Naive B cell (primary cell): ENCODE results near the gene NANOS3. TPM values are rescaled to one million over a fixed set of nuclear protein-coding genes. Genes with fewer than 3 reads are reported as not detected.
"Not testable (repeated sequence)": the region's sequence is repeated elsewhere in the genome, so short reads cannot be mapped to it uniquely, and the experiment has no call there.

ENCODE experiments used
- ATAC-seq, 2 donors: fragments of 150-1000 bp; cut with Tn5 transposase; 2 replicates each; pipeline ENCODE4 v1.10.0; 2021; ENCODE audit warnings: low read depth in 2 of 2, mild to moderate bottlenecking in 2 of 2, moderate library complexity in 2 of 2
- DNase-seq: peaks from one replicate; pipeline ENCODE4 v3.0.0; 2022
- H3K27ac Mint-ChIP-seq, 6 donors: one replicate each; pipeline ENCODE4 v1.8.0; 2020 to 2022; ENCODE audit warnings: mild to moderate bottlenecking in 6 of 6, mixed read lengths in 6 of 6, moderate library complexity in 5 of 6, inconsistent platforms in 2 of 6
- H3K27me3 Mint-ChIP-seq, 3 donors: one replicate each; pipeline ENCODE4 v1.8.0; 2021 to 2022; ENCODE audit warnings: mixed read lengths in 3 of 3, mild to moderate bottlenecking in 1 of 3
- H3K36me3 Mint-ChIP-seq, 2 donors: one replicate each; pipeline ENCODE4 v1.8.0; 2020 to 2022; ENCODE audit warnings: mixed read lengths in 2 of 2, inconsistent platforms in 1 of 2, mild to moderate bottlenecking in 1 of 2
- H3K4me1 Mint-ChIP-seq, 3 donors: one replicate each; pipeline ENCODE4 v1.8.0; 2020 to 2022; ENCODE audit warnings: mixed read lengths in 3 of 3, inconsistent platforms in 1 of 3, mild to moderate bottlenecking in 1 of 3, moderate library complexity in 1 of 3
- H3K4me3 Mint-ChIP-seq, 8 donors: one replicate each; pipeline ENCODE4 v1.8.0; 2020 to 2022; ENCODE audit warnings: mild to moderate bottlenecking in 8 of 8, mixed read lengths in 8 of 8, moderate library complexity in 8 of 8, inconsistent platforms in 2 of 8
- H3K9me3 Mint-ChIP-seq, 7 donors: one replicate each; pipeline ENCODE4 v1.8.0; 2020 to 2022; ENCODE audit warnings: mixed read lengths in 7 of 7, mild to moderate bottlenecking in 5 of 7, inconsistent platforms in 2 of 7, moderate library complexity in 1 of 7
- polyA plus RNA-seq, 6 donors: library from polyadenylated mRNA; unstranded; fragments of 300-500 nt; fragmentation: Illumina TruSeq; gene quantifications; one replicate each; pipeline ENCODE4 v1.2.3, GENCODE V29; 2021; ENCODE audit warnings: low read depth in 6 of 6

NANOS3 gene
- polyA plus RNA-seq, 6 donors from 2014 or later, result not detected

GRCh38 chr19:13848798-13849676 is 27.9 kb upstream of the NANOS3 start:
- Mint-ChIP-seq H3K4me3 (peak overlapping the region in 6 of 8 donors; percentile 13 to 65 (median 41)), H3K36me3 (no peaks in the 10 kb centered on the region), H3K27ac (peak overlapping the region in 5 of 6 donors; percentile 43 to 100 (median 93)), H3K27me3 (peaks cover 6 to 23% (median 8%) of the 10 kb centered on the region in 3 donors), H3K4me1 (peaks cover 24 to 39% (median 27%) of the 10 kb centered on the region in 3 donors), H3K9me3 (no peaks in the 10 kb centered on the region)
- no peak for DNase-seq
- ATAC-seq, result no peak

GRCh38 chr19:13849991-13850909 is 26.7 kb upstream of the NANOS3 start:
- Mint-ChIP-seq H3K9me3 (no peaks in the 10 kb centered on the region), H3K4me3 (peak overlapping the region in 6 of 8 donors; percentile 45 to 75 (median 56)), H3K27me3 (peaks cover 6 to 26% (median 8%) of the 10 kb centered on the region in 3 donors), H3K4me1 (peaks cover 23 to 30% (median 24%) of the 10 kb centered on the region in 3 donors), H3K36me3 (no peaks in the 10 kb centered on the region), H3K27ac (peak overlapping the region; percentile 87 to 100 (median 92))
- peak; percentile 58 for DNase-seq
- peak; percentile 3 to 6 for ATAC-seq

GRCh38 chr19:13850910-13851733 is 25.8 kb upstream of the NANOS3 start:
- ATAC-seq, result no peak
- H3K27ac Mint-ChIP-seq, result peak overlapping the region; percentile 44 to 100 (median 86)

GRCh38 chr19:13851734-13852114 is 25.2 kb upstream of the NANOS3 start:
- Mint-ChIP-seq H3K27ac (peak overlapping the region in 4 of 6 donors; percentile 22 to 100 (median 63)), H3K4me1 (peaks cover 10 to 18% (median 11%) of the 10 kb centered on the region in 3 donors), H3K27me3 (peaks cover 6 to 23% (median 8%) of the 10 kb centered on the region in 3 donors)
- not testable (repeated sequence) for H3K36me3 Mint-ChIP-seq, DNase-seq, H3K9me3 Mint-ChIP-seq, H3K4me3 Mint-ChIP-seq, ATAC-seq

More at GRCh38 chr19:13850910-13851733, 25.8 kb upstream of the NANOS3 start:
- peak overlapping the region in 4 of 8 donors; percentile 45 to 70 (median 56) for H3K4me3 Mint-ChIP-seq
- no peaks in the 10 kb centered on the region for H3K36me3 Mint-ChIP-seq
- H3K27me3 Mint-ChIP-seq, result peaks cover 6 to 26% (median 8%) of the 10 kb centered on the region in 3 donors
- peaks cover 16 to 24% (median 17%) of the 10 kb centered on the region in 3 donors for H3K4me1 Mint-ChIP-seq
- DNase-seq, result no peak
- no peaks in the 10 kb centered on the region for H3K9me3 Mint-ChIP-seq

GRCh38 chr19:13852171-13852707 is 24.7 kb upstream of the NANOS3 start:
- H3K36me3 Mint-ChIP-seq, ATAC-seq, H3K9me3 Mint-ChIP-seq, DNase-seq, H3K4me3 Mint-ChIP-seq: not testable (repeated sequence)
- peaks cover 6 to 21% (median 8%) of the 10 kb centered on the region in 3 donors for H3K27me3 Mint-ChIP-seq
- peak overlapping the region in 3 of 6 donors; percentile 41 to 100 (median 44) for H3K27ac Mint-ChIP-seq
- H3K4me1 Mint-ChIP-seq, result peaks cover 5 to 15% (median 7%) of the 10 kb centered on the region in 3 donors

- ATAC-seq (no peak), DNase-seq (no peak)
- no peak overlapping the region for H3K27ac Mint-ChIP-seq
- H3K4me3 Mint-ChIP-seq, result no peak overlapping the region
- peaks cover 0 to 4% (median 0%) of the 10 kb centered on the region in 3 donors for H3K27me3 Mint-ChIP-seq
- no peaks in the 10 kb centered on the region for H3K9me3 Mint-ChIP-seq
- H3K4me1 Mint-ChIP-seq, result peaks cover 4 to 10% (median 6%) of the 10 kb centered on the region in 3 donors
- H3K36me3 Mint-ChIP-seq, result no peaks in the 10 kb centered on the region
Measured at GRCh38 chr19:13856497-13856896, 20.4 kb upstream of the NANOS3 start.

GRCh38 chr19:13859361-13859880 is 17.5 kb upstream of the NANOS3 start:
- ATAC-seq (no peak), DNase-seq (no peak)
- peaks cover 3 to 4% of the 10 kb centered on the region in 2 donors for H3K36me3 Mint-ChIP-seq
- peaks cover 12 to 21% (median 19%) of the 10 kb centered on the region in 3 donors for H3K4me1 Mint-ChIP-seq
- H3K4me3 Mint-ChIP-seq, result peak overlapping the region in 1 of 8 donors; percentile 59
- H3K27ac Mint-ChIP-seq, result peak overlapping the region in 1 of 6 donors; percentile 81
- peaks cover 0 to under 1% (median 0%) of the 10 kb centered on the region in 7 donors for H3K9me3 Mint-ChIP-seq
- peaks cover 12 to 20% (median 14%) of the 10 kb centered on the region in 3 donors for H3K27me3 Mint-ChIP-seq

- H3K36me3 Mint-ChIP-seq, result peaks cover 5 to 7% of the 10 kb centered on the region in 2 donors
- H3K27me3 Mint-ChIP-seq, result peaks cover 17 to 21% (median 18%) of the 10 kb centered on the region in 3 donors
- H3K9me3 Mint-ChIP-seq, result peaks cover 0 to 1% (median 0%) of the 10 kb centered on the region in 7 donors
- DNase-seq (no peak), ATAC-seq (no peak)
- H3K4me1 Mint-ChIP-seq, result peaks cover 16 to 24% (median 23%) of the 10 kb centered on the region in 3 donors
- H3K4me3 Mint-ChIP-seq, result peak overlapping the region; percentile 53 to 97 (median 90)
- peak overlapping the region in 2 of 6 donors; percentile 20 to 97 for H3K27ac Mint-ChIP-seq
Measured at GRCh38 chr19:13860679-13861391, 16.1 kb upstream of the NANOS3 start.

GRCh38 chr19:13861392-13861713 is 15.6 kb upstream of the NANOS3 start:
- DNase-seq, result no peak

GRCh38 chr19:13861714-13862531 is 15.0 kb upstream of the NANOS3 start:
- peak; percentile 85 for DNase-seq
- peak; percentile 82 to 83 for ATAC-seq
- Mint-ChIP-seq H3K36me3 (peaks cover 5 to 12% of the 10 kb centered on the region in 2 donors), H3K27ac (peak overlapping the region; percentile 93 to 98 (median 95)), H3K27me3 (peaks cover 26 to 30% (median 27%) of the 10 kb centered on the region in 3 donors), H3K4me3 (peak overlapping the region; percentile 75 to 97 (median 94)), H3K9me3 (peaks cover 0 to 1% (median 0%) of the 10 kb centered on the region in 7 donors), H3K4me1 (peaks cover 24 to 32% (median 29%) of the 10 kb centered on the region in 3 donors)

More at GRCh38 chr19:13861392-13861713, 15.6 kb upstream of the NANOS3 start:
- Mint-ChIP-seq H3K27me3 (peaks cover 20 to 25% (median 21%) of the 10 kb centered on the region in 3 donors), H3K4me1 (peaks cover 19 to 29% (median 27%) of the 10 kb centered on the region in 3 donors), H3K9me3 (peaks cover 0 to 1% (median 0%) of the 10 kb centered on the region in 7 donors), H3K27ac (peak overlapping the region in 3 of 6 donors; percentile 20 to 98 (median 97)), H3K36me3 (peaks cover 5 to 8% of the 10 kb centered on the region in 2 donors), H3K4me3 (peak overlapping the region; percentile 63 to 97 (median 92))
- ATAC-seq, result peak; percentile 10 to 20
